ENCODE data around the gene ZNF423. TPM values are rescaled to one million over a fixed set of nuclear protein-coding genes. Genes with fewer than 3 reads are reported as not detected.

The ZNF423 gene
- total RNA-seq, 4 donors from 2014 or later: 0.67 to 3.7 (median 2.2) TPM

DNA sequence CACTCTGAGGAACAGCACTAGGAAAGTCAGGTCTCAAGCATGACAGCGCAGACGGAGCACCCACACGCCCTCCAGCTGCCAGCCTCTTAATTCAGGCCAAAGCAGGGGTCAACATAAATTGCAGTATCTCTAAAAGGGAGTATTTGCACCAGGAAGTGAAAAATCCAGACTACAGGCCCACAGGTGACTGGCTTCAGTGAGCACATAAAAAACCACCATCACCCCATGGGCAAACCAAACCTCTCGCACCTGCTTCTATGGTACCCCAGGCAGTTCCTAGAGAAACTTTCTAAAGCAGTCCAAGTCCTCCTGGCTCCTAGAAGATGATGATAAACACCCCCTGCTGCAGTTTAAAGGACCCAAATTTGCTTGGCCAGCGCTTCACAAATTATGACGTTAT, 129.8 kb downstream of the ZNF423 start:
- H3K4me3 ChIP-seq (ENCODE audit: low read depth, poor library complexity, severe bottlenecking): no peak overlapping the region
- DNase-seq (ENCODE audit: low spot score in 2 of 2): no peak
- intact Hi-C loops (cut with DNase I; ENCODE audit: low total_unique reads): no loop called here
- WGBS, 2 donors: 83 to 92% methylated on average over 6 of the region's 6 CpGs
- TF ChIP-seq CTCF (IDR thresholded peaks at IDR 0.05) (no peak), POLR2A (IDR thresholded peaks at IDR 0.05) (no peak)

- intact Hi-C loops (cut with DNase I; ENCODE audit: low total_unique reads): no loop called here
- no peak overlapping the region for H3K4me3 ChIP-seq (ENCODE audit: low read depth, poor library complexity, severe bottlenecking)
- 90 to 94% methylated on average over 8 of the region's 8 CpGs for WGBS, 2 donors
- DNase-seq (ENCODE audit: low spot score in 2 of 2): no peak
- TF ChIP-seq CTCF (IDR thresholded peaks at IDR 0.05) (no peak), POLR2A (IDR thresholded peaks at IDR 0.05) (no peak)
Measured at GRCh38 chr16:49725651-49726050, 130.3 kb downstream of the ZNF423 start.

DNA sequence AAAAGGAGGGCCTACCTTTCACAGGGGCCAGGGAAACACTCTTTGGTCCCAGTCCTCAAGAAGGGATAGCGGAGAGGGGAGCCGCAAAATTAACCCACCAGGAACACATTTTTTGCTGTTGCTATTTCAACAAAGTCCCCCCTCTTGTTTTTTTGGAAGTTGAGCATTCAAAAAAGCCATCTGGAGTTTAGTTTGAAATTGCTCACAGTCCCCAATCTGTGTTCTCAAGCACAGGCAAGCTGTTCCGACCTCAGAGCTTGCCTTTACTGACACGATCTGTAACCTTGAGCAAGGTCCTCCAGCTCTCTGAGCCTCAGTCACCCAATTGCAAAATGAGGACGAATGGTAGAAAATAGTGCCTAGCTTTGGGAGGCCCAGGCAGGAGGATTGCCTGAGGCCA, 131.1 kb downstream of the ZNF423 start:
- DNase-seq (ENCODE audit: low spot score in 2 of 2): no peak
- H3K4me3 ChIP-seq (ENCODE audit: low read depth, poor library complexity, severe bottlenecking): no peak overlapping the region
- intact Hi-C loops (cut with DNase I; ENCODE audit: low total_unique reads): no loop called here
- TF ChIP-seq CTCF (IDR thresholded peaks at IDR 0.05) (no peak), POLR2A (IDR thresholded peaks at IDR 0.05) (no peak)
- 89 to 94% methylated on average over 5 of the region's 5 CpGs for WGBS, 2 donors

DNA sequence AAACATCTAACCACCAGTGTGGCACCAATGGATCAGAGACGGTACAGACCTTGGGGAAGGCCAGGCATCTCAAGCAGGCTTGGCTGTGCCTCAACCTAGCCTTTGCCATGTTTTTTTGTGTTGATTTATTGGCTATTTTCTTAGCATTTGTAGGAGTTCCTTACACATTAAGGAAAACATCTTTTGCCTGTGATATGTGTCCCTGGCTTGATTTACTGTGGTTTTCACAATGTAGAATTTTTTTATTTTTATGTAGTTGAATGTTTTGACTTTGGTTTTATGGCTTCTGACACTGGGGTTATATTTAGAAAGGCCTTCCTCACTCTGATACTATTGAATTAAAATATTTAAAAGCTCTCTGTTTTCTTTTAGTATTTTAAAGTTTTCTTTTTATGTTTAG, 132.6 kb downstream of the ZNF423 start:
- DNase-seq (ENCODE audit: low spot score in 2 of 2): no peak
- TF ChIP-seq POLR2A (IDR thresholded peaks at IDR 0.05) (no peak), CTCF (IDR thresholded peaks at IDR 0.05) (no peak)
- WGBS, 2 donors: 78 to 87% methylated on average over 1 of the region's 1 CpG
- intact Hi-C loops (cut with DNase I; ENCODE audit: low total_unique reads): no loop called here
- no peak overlapping the region for H3K4me3 ChIP-seq (ENCODE audit: low read depth, poor library complexity, severe bottlenecking)

DNA sequence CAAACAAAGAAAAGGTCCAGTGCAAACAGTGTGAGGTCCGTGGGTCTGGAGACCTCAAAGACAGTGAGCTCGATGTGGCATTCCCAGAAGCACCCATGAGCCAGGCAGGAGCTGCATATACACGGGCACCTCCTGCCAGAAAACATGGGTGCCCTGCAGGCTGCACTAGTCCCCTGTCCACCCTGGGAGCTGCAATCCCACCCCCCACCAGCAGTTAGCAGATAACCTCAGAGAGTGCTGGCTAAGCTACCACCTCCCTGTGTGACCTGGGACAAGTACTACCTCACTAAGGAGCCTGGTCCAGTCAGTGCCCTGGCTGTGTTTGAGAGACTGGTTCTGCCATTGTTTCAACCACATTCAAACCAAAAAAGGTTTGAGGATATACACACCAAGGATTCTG, 135.7 kb downstream of the ZNF423 start:
- no peak for TF ChIP-seq CTCF (IDR thresholded peaks at IDR 0.05)
- no peak for TF ChIP-seq POLR2A (IDR thresholded peaks at IDR 0.05)
- intact Hi-C loops (cut with DNase I; ENCODE audit: low total_unique reads): no loop called here
- no peak for DNase-seq (ENCODE audit: low spot score in 2 of 2)
- whole genome bisulfite sequencing, 2 donors: 85 to 89% methylated on average over 3 of the region's 3 CpGs
- H3K4me3 ChIP-seq (ENCODE audit: low read depth, poor library complexity, severe bottlenecking): no peak overlapping the region

- H3K4me3 ChIP-seq (ENCODE audit: low read depth, poor library complexity, severe bottlenecking): no peak overlapping the region
- intact Hi-C loops (cut with DNase I; ENCODE audit: low total_unique reads): no loop called here
- WGBS, 2 donors: 83 to 90% methylated on average over 4 of the region's 4 CpGs
- TF ChIP-seq POLR2A (IDR thresholded peaks at IDR 0.05) (no peak), CTCF (IDR thresholded peaks at IDR 0.05) (no peak)
- no peak for DNase-seq (ENCODE audit: low spot score in 2 of 2)
Measured at GRCh38 chr16:49717689-49718088, 138.2 kb downstream of the ZNF423 start.

Data from lower leg skin (tissue), 4 donors.